HG03354 (cell line): ENCODE results near the gene CRAMP1.
"Not testable (repeated sequence)": the region's sequence is repeated elsewhere in the genome, so short reads cannot be mapped to it uniquely, and the experiment has no call there.

Source experiments
- ATAC-seq: cut with Tn5 transposase; IDR thresholded peaks from one replicate; pipeline ENCODE4 v1.9.1; 2021; ENCODE audit warnings: mild to moderate bottlenecking; ENCODE audit not compliant: unreplicated experiment, poor library complexity, severe bottlenecking

CRAMP1 gene

DNA sequence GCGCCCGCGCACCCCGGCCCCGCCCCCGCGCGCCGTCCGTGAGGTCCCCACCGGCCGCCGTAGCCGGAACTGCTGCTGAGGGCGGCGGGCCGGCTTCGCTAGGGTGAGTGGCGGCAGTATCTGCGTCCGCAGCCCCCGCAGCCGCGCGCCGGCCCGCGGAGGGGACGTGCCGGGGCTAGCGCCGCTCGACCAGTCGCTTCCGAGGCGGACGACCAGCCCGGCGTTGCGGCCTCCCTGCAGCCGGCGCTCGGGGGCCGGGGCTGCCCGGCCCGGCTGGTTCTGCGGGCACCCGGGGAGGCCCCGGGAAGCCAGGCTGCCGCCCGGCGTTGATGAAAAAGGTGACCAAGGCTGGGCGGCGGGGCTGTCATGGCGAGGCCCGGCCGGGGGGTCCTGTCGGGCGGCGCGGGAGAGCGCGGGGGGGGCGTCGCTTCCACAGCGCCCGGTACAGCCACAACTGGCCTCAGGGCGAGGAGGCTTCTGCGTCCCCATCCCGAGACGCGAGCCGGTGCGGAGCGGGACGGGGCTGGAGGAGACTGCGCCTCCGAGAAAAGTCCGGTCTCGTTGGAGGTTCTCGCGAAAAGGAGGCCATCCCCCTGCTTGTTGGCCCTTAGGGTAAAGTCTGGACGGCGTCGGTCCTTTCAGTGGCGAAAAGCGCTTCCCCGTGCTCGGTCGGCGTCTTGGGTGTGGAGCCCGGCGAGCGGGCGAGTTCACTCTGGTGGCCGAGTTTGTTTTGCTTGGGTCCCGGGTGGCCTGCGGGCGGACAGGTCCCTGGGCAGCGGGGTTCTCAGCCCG lies at the start of gene CRAMP1:
TSS of gene CRAMP1 (plus strand) at position 41 of the 792 bp plus-strand sequence. CDS start 2,280 bp downstream, outside the sequence.
- no peak for ATAC-seq

DNA sequence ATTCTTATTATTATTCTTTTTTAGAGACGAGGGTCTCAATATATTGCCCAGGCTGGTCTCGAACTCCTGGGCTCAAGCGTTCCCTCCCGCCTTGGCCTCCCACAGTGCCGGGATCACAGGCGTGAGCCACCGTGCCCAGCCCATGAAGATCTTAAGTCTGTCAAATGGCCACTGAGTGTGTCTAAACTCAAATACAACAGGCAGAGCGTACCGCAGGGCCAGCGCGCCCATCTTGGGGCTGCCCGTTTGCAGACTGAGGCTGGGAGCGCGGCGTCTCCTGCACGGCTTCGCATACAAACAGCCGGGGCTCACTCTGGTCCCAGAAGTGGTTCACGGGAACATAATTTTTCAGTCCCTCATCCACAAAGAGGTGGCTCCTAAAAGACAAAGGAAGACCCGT lies 48.4 kb upstream of the CRAMP1 start:
- no peak for ATAC-seq

- ATAC-seq: no peak
These were observed 47.8 kb upstream of the CRAMP1 start for GRCh38 chr16:1564325-1564724.

GRCh38 chr16:1565083-1565805 lies 46.9 kb upstream of the CRAMP1 start:
- ATAC-seq: no peak

GRCh38 chr16:1567988-1568387 lies 44.2 kb upstream of the CRAMP1 start:
- no peak for ATAC-seq

DNA sequence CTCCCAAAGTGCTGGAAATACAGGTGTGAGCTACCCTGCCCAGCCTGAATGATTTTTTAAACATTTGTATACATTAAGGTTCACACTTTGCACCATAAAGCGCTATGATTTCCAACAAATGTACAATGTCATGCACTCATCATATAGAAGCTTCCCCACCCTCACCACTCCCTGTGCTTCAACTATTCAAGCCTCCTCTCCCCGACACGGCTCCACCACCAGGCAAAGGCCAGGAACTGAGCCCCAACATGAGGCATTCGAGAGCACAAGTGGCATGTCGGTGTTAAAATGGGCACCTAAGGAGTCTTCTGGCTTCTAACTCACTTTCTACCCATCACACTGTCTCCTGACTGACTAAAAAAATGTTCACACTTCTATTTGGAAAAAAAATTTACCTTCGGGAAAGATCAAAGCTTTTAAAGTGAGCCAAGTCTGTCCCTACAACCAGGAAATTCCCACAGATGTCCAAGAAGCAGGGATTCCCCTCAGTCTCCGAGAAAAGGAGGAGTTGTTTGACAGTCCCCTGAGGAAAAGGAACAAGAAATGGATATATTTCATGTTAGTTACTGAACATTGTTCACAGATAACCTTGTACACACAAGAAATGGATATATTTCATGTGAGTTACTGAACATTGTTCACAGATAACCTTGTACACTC lies 41.0 kb upstream of the CRAMP1 start:
- ATAC-seq: no peak

- ATAC-seq: no peak
These were observed 39.5 kb upstream of the CRAMP1 start for GRCh38 chr16:1572673-1573072.

- ATAC-seq: no peak
These were observed 38.9 kb upstream of the CRAMP1 start for GRCh38 chr16:1573301-1573700.

DNA sequence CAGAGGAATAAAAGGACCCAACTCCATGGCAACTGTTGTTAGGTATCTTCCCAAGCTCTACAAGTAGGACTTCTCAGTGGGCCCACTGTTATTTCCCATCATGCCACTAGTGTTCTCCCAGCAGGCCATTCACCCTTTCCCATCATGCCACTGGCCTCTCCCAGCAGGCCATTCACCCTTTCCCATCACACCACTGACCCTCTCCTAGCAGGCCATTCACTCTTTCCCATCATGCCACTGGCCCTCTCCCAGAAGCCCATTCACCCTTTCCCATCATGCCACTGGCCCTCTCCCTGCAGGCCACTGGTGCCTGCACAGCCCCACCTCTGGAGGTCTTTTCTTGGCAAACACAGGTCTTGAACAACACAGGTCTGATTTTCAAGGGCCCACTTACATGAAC lies 36.6 kb upstream of the CRAMP1 start:
- ATAC-seq: no peak

- ATAC-seq: no peak
These were observed 32.9 kb upstream of the CRAMP1 start for GRCh38 chr16:1579214-1579613.

DNA sequence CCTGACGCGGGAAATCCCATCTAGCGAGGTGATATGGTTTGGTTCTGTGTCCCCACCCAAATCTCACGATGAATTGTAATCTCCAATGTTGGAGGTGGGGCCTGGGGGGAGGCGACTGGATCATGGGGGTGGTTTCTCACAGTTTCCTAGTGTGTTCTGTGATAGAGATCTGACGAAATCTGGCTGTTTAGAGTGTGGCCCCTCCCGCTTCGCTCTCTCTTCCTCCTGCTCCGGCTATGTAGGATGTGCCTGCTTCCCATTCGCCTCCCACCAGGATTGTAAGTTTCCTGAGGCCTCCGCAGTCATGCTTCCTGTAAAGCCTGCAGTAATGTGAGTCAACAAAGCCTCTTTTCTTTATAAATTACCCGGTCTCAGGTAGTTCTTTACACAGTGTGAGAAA lies 31.9 kb upstream of the CRAMP1 start:
- ATAC-seq: no peak

DNA sequence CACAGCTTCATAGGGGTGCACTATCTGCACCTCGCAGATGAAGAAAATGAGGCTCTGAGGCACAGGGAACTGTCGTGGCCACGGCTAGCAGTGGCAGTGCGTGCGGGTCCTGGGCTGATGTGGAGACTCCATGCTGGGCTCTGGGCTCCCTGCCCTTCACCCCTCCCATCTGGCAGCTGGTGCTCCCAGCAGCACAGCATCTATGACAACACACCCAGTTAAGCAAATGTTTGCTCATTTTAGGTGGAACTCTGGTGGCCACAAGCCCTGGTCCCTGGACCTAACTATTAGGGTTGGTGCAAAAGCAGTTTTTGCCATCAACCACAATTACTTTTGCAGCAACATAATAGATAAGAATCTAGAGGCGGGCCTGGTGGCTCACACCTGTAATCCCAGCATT lies 31.2 kb upstream of the CRAMP1 start:
- ATAC-seq: no peak

GRCh38 chr16:1581804-1582203 lies 30.4 kb upstream of the CRAMP1 start:
- no peak for ATAC-seq

GRCh38 chr16:1583180-1583579 lies 29.0 kb upstream of the CRAMP1 start:
- no peak for ATAC-seq

GRCh38 chr16:1584926-1585484 lies 27.2 kb upstream of the CRAMP1 start:
- ATAC-seq: no peak

DNA sequence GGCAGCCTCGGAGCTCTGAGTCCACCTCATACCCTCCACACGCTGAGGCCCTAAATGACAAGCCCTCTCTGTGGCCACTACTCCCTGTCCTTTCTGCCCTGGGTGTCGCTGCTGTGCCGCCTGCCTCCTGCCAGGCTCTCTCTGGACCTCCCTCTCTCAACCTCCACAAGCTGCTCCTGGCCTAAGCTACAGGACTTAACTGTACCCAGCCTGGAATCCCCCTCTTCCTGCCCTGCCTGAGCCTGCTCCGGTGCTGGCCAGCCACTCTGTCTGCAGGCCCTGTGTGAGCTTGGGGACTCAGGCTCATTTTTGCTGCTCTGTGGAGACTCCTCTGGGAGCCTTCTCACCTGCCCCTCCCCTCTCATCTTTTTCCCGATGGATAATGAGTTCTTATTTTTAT lies 21.8 kb upstream of the CRAMP1 start:
- ATAC-seq: no peak

DNA sequence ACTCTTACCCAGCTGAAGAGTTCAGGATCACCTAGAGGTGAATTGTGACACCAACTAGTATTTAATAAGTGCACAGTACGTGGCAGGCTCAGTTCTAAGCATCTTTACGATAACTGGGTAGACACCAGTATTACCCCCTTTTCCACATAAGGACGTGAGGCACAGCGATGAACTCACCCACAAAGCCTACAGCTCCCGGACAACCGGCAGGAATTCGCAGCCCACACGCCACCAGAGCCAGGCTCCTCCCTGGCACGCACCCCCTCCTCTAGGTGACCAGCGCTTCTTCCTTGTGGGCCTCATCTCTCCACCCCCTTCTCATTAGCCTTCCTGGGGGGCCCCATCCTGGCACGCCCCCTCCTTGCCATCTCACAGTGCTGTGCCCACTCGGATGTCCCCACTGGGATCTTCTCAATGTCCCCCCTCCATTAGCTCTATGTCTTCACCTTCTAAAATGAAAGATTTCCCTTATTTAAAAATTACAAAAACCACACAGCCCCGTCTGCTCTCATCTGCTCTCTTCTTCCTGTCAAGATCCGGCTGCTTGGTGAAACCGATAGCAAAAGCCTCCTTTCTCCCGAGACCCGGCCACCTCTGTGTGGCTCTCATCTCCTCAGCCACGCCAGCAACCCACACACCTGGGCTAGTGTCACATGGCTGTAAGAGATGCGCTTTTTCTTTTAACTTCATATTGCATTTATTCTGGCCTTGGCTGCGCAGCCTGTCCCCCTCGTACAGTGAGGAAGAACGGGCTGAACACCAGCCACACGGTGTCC lies 21.0 kb upstream of the CRAMP1 start:
- no peak for ATAC-seq

GRCh38 chr16:1592446-1592845 lies 19.7 kb upstream of the CRAMP1 start:
- ATAC-seq: no peak

GRCh38 chr16:1595511-1595910 lies 16.6 kb upstream of the CRAMP1 start:
- not testable (repeated sequence) for ATAC-seq

DNA sequence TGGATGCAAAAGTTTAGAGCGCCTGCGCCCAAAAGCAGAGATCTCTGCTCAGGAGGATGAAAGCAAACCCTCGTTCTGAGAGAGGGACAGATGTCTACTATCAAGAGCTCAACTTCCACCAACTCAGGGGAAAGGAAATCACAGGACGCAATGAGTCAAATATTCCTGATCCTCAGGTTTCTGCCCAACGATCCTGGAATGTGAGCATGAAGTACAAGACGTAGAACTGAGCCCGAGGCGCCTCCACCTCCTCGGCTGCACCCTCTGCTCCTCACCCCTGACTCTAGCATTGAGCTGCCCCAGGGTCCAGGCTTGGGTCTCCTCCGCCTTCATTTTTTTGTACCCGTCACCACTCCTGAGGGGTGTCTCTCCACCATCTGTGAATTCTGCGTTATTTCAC lies 15.6 kb upstream of the CRAMP1 start:
- ATAC-seq: no peak
